Measurements from ENCODE around the gene CEP72. TPM values are rescaled to one million over a fixed set of nuclear protein-coding genes. Genes with fewer than 3 reads are reported as not detected.

The CEP72 gene
- total RNA-seq, 2 donors from 2014 or later: 35.6 to 36.5 TPM

DNA sequence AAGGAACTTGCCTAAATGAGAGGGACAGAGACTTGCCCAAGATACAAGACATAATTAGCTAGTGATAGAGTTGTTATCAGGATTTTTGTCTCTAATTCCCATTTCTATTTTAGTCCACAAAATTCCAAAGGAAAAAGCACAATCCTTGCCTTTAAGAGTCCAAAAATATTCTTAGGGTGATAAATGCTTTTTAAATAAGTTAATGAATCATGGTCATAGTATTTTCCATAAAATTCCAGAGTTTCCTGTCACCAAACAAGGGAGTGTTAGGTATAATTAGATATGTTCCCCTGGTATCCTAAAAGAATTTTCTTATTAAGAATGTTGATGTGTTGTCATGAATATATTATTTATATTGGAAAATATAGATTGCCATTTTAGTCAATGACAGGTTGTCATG is 21.8 kb upstream of the CEP72 start:
- peaks cover 24% of the 10 kb centered on the region for H3K27me3 ChIP-seq (ENCODE audit: control insufficient read depth, insufficient read depth, low read length, poor library complexity, severe bottlenecking)
- TF ChIP-seq, protein P1, sequence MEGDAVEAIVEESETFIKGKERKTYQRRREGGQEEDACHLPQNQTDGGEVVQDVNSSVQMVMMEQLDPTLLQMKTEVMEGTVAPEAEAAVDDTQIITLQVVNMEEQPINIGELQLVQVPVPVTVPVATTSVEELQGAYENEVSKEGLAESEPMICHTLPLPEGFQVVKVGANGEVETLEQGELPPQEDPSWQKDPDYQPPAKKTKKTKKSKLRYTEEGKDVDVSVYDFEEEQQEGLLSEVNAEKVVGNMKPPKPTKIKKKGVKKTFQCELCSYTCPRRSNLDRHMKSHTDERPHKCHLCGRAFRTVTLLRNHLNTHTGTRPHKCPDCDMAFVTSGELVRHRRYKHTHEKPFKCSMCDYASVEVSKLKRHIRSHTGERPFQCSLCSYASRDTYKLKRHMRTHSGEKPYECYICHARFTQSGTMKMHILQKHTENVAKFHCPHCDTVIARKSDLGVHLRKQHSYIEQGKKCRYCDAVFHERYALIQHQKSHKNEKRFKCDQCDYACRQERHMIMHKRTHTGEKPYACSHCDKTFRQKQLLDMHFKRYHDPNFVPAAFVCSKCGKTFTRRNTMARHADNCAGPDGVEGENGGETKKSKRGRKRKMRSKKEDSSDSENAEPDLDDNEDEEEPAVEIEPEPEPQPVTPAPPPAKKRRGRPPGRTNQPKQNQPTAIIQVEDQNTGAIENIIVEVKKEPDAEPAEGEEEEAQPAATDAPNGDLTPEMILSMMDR (conservative IDR thresholded peaks at IDR 0.05): no peak
- peaks cover 10% of the 10 kb centered on the region for H3K4me1 Mint-ChIP-seq
- peaks cover 72% of the 10 kb centered on the region for H3K27me3 Mint-ChIP-seq (ENCODE audit: insufficient read depth)
- H3K4me1 ChIP-seq (ENCODE audit: control insufficient read depth, insufficient read depth, low read length): no peaks in the 10 kb centered on the region
- DNase-seq: no peak
- no peak overlapping the region for H3K9ac ChIP-seq (ENCODE audit: extremely low read depth, low read length, poor library complexity, severe bottlenecking)
- H3K36me3 ChIP-seq (ENCODE audit: control insufficient read depth, insufficient read depth, low read length): no peaks in the 10 kb centered on the region
- no peak overlapping the region for H3K4me3 Mint-ChIP-seq
- H3K27ac ChIP-seq (ENCODE audit: low read depth, low read length): no peak overlapping the region
- H3K36me3 Mint-ChIP-seq (ENCODE audit: low read depth): no peaks in the 10 kb centered on the region
- no peak overlapping the region for H3K4me3 ChIP-seq (ENCODE audit: low read length)
- no peaks in the 10 kb centered on the region for H3K9me3 ChIP-seq (ENCODE audit: control insufficient read depth, low read length)
- no peaks in the 10 kb centered on the region for H3K9me3 Mint-ChIP-seq
- no peak overlapping the region for H3K27ac Mint-ChIP-seq

DNA sequence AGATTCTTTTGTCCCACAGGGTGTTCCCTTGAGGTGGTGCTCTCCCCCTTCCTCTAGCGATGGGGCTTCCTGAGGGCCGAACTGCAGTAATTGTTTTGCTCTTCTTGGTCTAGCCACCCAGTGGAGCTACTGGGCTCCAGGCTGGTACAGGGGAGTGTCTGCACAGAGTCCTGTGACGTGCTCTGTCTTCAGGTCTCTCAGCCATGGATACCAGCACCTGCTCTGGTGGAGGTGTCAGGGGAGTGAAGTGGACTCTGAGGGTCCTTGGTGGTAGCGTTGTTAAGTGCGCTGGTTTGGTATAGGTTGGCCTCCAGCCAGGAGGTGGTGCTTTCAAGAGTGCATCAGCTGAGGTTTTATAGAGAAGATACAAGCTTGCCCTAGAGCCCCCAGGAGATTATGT is 20.4 kb upstream of the CEP72 start:
- Mint-ChIP-seq H3K36me3 (ENCODE audit: low read depth) (no peaks in the 10 kb centered on the region), H3K4me3 (no peak overlapping the region), H3K27ac (no peak overlapping the region), H3K4me1 (peaks cover 10% of the 10 kb centered on the region), H3K27me3 (ENCODE audit: insufficient read depth) (peaks cover 70% of the 10 kb centered on the region), H3K9me3 (no peaks in the 10 kb centered on the region)
- H3K9me3 ChIP-seq (ENCODE audit: control insufficient read depth, low read length): no peaks in the 10 kb centered on the region
- no peak overlapping the region for H3K4me3 ChIP-seq (ENCODE audit: low read length)
- H3K36me3 ChIP-seq (ENCODE audit: control insufficient read depth, insufficient read depth, low read length): no peaks in the 10 kb centered on the region
- no peak overlapping the region for H3K9ac ChIP-seq (ENCODE audit: extremely low read depth, low read length, poor library complexity, severe bottlenecking)
- H3K27ac ChIP-seq (ENCODE audit: low read depth, low read length): no peak overlapping the region
- no peaks in the 10 kb centered on the region for H3K4me1 ChIP-seq (ENCODE audit: control insufficient read depth, insufficient read depth, low read length)
- TF ChIP-seq, protein P1 (conservative IDR thresholded peaks at IDR 0.05): no peak
- WGBS, 2 experiments (ENCODE audit: insufficient coverage in 1 of 2, insufficient read length in 1 of 2): 92% methylated on average over 4 to 5 of the region's 5 CpGs
- H3K27me3 ChIP-seq (ENCODE audit: control insufficient read depth, insufficient read depth, low read length, poor library complexity, severe bottlenecking): peaks cover 33% of the 10 kb centered on the region
- DNase-seq: peak; percentile 26

DNA sequence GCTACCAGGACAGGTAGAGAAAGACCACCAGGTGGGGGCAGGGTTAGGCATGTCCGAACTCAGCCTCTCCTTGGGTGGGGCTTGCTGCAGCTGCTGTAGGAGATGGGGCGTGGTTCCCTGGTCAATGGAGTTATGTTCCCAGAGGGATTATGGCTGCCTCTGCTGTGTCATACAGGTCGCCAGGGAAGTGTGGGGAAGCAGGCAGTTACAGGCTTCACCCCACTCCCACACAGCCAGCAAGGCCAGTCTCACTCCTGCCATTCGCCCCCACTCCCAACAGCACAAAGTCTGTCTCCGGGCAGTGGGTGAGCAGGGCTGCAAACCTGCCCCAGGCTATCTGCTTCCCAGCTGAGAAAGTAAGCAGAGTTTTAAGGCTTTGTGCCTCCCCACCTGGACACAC is 20.0 kb upstream of the CEP72 start:
- Histone ChIP-seq H3K4me1 (ENCODE audit: control insufficient read depth, insufficient read depth, low read length) (no peaks in the 10 kb centered on the region), H3K27ac (ENCODE audit: low read depth, low read length) (no peak overlapping the region), H3K36me3 (ENCODE audit: control insufficient read depth, insufficient read depth, low read length) (no peaks in the 10 kb centered on the region), H3K4me3 (ENCODE audit: low read length) (no peak overlapping the region), H3K9ac (ENCODE audit: extremely low read depth, low read length, poor library complexity, severe bottlenecking) (no peak overlapping the region), H3K27me3 (ENCODE audit: control insufficient read depth, insufficient read depth, low read length, poor library complexity, severe bottlenecking) (peaks cover 36% of the 10 kb centered on the region), H3K9me3 (ENCODE audit: control insufficient read depth, low read length) (no peaks in the 10 kb centered on the region)
- no peak overlapping the region for H3K4me3 Mint-ChIP-seq
- no peak overlapping the region for H3K27ac Mint-ChIP-seq
- TF ChIP-seq, protein P1 (conservative IDR thresholded peaks at IDR 0.05): no peak
- H3K27me3 Mint-ChIP-seq (ENCODE audit: insufficient read depth): peaks cover 72% of the 10 kb centered on the region
- peaks cover 10% of the 10 kb centered on the region for H3K4me1 Mint-ChIP-seq
- no peaks in the 10 kb centered on the region for H3K36me3 Mint-ChIP-seq (ENCODE audit: low read depth)
- no peaks in the 10 kb centered on the region for H3K9me3 Mint-ChIP-seq
- peak; percentile 36 for DNase-seq
- 84 to 91% methylated on average over 3 to 5 of the region's 5 CpGs for WGBS, 2 experiments (ENCODE audit: insufficient coverage in 1 of 2, insufficient read length in 1 of 2)

Measured in endodermal cell (in vitro differentiated cells).